GM18861 (cell line): ENCODE data around the gene FUT2.
"Not testable (repeated sequence)": the region's sequence is repeated elsewhere in the genome, so short reads cannot be mapped to it uniquely, and the experiment has no call there.

ENCODE experiments used
- ATAC-seq: cut with Tn5 transposase; IDR thresholded peaks from one replicate; pipeline ENCODE4 v1.9.1; 2021; ENCODE audit not compliant: unreplicated experiment

The FUT2 gene

GRCh38 chr19:48695743-48696352 lies at the start of gene FUT2:
Gene FUT2, plus strand, starts transcription at chr19:48695971. Its CDS starts 6,986 bp downstream, at chr19:48702957.
- ATAC-seq: no peak

- ATAC-seq: no peak
These were observed 49.6 kb upstream of the FUT2 start, which contains the start of gene CA11 for GRCh38 chr19:48646001-48646721. Gene CA11, minus strand, starts transcription at chr19:48646187. Its CDS starts 555 bp downstream, at chr19:48645632.

GRCh38 chr19:48646722-48647216 lies 49.0 kb upstream of the FUT2 start:
- ATAC-seq: no peak

GRCh38 chr19:48648134-48648533 lies 47.6 kb upstream of the FUT2 start:
- ATAC-seq: no peak

- ATAC-seq: no peak
These were observed 44.6 kb upstream of the FUT2 start for GRCh38 chr19:48650974-48651682.

GRCh38 chr19:48651683-48652048 lies 44.1 kb upstream of the FUT2 start:
- ATAC-seq: no peak

- ATAC-seq: no peak
These were observed 41.3 kb upstream of the FUT2 start for GRCh38 chr19:48654299-48655059.

- no peak for ATAC-seq
These were observed 38.8 kb upstream of the FUT2 start for GRCh38 chr19:48656840-48657474.

- not testable (repeated sequence) for ATAC-seq
These were observed 37.9 kb upstream of the FUT2 start for GRCh38 chr19:48657828-48658227.

- no peak for ATAC-seq
These were observed 37.3 kb upstream of the FUT2 start for GRCh38 chr19:48658483-48658882.

GRCh38 chr19:48659768-48660167 lies 36.0 kb upstream of the FUT2 start:
- ATAC-seq: no peak

GRCh38 chr19:48660852-48661710 lies 34.7 kb upstream of the FUT2 start:
- ATAC-seq: peak; percentile 74

- no peak for ATAC-seq
These were observed 34.1 kb upstream of the FUT2 start for GRCh38 chr19:48661711-48662090.

GRCh38 chr19:48663667-48664066 lies 32.1 kb upstream of the FUT2 start:
- no peak for ATAC-seq

- ATAC-seq: no peak
These were observed 31.3 kb upstream of the FUT2 start for GRCh38 chr19:48664476-48664875.

- ATAC-seq: no peak
These were observed 30.0 kb upstream of the FUT2 start for GRCh38 chr19:48665786-48666185.

- ATAC-seq: no peak
These were observed 27.4 kb upstream of the FUT2 start for GRCh38 chr19:48668332-48668731.

GRCh38 chr19:48668761-48669160 lies 27.0 kb upstream of the FUT2 start:
- ATAC-seq: no peak

GRCh38 chr19:48669903-48670668 lies 25.7 kb upstream of the FUT2 start:
- no peak for ATAC-seq
